HG03175 (cell line): ENCODE measurements around the gene IPO7.
"Not testable (repeated sequence)": the region's sequence is repeated elsewhere in the genome, so short reads cannot be mapped to it uniquely, and the experiment has no call there.

Source experiments
- ATAC-seq: cut with Tn5 transposase; IDR thresholded peaks from one replicate; pipeline ENCODE4 v1.9.1; 2021; ENCODE audit warnings: mild to moderate bottlenecking, moderate library complexity; ENCODE audit not compliant: unreplicated experiment

The IPO7 gene

GRCh38 chr11:9384535-9385326, at the start of gene IPO7:
Gene IPO7, plus strand, starts transcription at chr11:9384652. Its CDS starts 112 bp downstream, at chr11:9384764.
- peak; percentile 94 for ATAC-seq

- no peak for ATAC-seq
These were observed 42.7 kb upstream of the IPO7 start for GRCh38 chr11:9341638-9342178.

DNA sequence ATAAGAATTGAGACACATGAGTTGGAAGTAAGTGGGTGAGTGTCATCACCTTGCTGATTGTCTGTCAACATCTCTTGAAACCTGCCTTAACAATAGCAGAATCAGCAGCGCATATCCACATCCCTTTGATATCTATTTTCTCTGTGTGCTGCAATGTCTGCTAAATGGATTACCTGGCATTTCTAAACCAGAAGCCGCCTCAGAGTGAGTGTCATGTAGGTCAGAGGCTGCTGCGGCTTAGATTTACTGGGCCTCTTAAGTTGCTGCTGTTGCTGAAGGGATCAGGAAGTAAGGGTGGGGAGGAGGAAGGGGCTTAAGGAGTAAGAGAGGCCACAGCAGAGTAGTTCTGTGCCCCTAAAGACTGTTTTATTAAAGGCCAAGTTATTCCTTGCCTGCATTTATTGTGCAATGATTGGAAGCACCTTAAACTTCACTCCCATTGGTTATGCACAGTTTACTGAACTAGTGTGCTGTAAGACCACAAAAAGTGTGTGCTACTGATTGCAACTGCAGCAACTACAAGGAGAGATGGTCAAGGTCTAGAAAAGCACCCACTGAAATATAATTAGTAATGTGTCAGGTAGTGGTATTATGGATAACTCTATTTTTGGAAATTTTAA, 40.3 kb upstream of the IPO7 start:
- ATAC-seq = no peak

GRCh38 chr11:9347100-9347499, 37.4 kb upstream of the IPO7 start:
- no peak for ATAC-seq

- not testable (repeated sequence) for ATAC-seq
These were observed 36.7 kb upstream of the IPO7 start for GRCh38 chr11:9347779-9348178.

- no peak for ATAC-seq
These were observed 33.1 kb upstream of the IPO7 start for GRCh38 chr11:9351321-9351881.

DNA sequence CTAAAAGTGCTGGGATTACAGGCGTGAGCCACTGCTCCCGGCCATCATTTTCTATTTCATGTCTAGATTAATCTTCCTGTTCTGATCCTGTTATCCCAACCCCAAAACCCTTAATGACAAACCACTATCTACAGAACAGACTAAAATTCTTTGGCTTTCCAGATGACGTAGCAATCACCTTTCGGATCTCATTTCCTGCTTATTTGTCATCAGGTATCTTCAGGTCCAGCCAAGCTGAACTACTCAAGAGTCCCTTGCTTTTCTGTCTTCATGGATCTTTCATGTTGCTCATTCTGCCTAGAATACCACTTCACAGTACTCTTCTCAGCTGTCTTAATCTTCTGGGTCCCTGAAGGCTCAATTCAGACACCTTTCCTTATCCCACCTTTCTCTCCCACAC, 27.4 kb upstream of the IPO7 start:
- no peak for ATAC-seq

DNA sequence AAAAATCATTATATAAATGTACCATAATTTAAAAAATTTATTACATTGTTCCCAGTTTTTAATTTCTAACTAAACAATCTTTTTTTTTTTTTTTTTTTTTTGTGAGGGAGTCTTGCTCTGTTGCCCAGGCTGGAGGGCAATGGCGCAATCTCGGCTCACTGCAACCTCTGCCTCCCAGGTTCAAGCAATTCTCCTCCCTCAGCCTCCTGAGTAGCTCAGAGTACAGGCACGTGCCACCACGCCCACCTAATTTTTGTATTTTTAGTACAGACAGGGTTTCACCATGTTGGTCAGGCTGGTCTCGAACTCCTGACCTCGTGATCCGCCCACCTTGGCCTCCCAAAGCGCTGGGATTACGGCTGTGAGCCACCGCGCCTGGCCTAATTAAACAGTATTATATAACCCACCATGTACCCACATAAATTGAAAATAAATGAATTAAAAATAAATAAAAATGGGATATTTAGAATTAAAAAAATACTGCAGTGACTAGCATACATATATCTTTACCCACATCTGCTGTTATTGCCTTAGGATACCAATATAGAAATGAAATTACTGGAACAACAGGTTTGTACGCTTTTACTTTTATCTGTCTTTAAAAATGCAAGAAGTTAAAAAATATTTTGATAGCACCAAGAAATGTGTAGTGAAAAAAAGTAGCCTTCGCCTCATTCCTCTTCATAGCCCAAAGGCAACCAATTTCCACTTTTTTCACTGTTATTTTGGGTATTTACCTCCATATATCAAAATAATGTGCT, 23.4 kb upstream of the IPO7 start:
- not testable (repeated sequence) for ATAC-seq

GRCh38 chr11:9362393-9362863, 22.0 kb upstream of the IPO7 start:
- no peak for ATAC-seq

DNA sequence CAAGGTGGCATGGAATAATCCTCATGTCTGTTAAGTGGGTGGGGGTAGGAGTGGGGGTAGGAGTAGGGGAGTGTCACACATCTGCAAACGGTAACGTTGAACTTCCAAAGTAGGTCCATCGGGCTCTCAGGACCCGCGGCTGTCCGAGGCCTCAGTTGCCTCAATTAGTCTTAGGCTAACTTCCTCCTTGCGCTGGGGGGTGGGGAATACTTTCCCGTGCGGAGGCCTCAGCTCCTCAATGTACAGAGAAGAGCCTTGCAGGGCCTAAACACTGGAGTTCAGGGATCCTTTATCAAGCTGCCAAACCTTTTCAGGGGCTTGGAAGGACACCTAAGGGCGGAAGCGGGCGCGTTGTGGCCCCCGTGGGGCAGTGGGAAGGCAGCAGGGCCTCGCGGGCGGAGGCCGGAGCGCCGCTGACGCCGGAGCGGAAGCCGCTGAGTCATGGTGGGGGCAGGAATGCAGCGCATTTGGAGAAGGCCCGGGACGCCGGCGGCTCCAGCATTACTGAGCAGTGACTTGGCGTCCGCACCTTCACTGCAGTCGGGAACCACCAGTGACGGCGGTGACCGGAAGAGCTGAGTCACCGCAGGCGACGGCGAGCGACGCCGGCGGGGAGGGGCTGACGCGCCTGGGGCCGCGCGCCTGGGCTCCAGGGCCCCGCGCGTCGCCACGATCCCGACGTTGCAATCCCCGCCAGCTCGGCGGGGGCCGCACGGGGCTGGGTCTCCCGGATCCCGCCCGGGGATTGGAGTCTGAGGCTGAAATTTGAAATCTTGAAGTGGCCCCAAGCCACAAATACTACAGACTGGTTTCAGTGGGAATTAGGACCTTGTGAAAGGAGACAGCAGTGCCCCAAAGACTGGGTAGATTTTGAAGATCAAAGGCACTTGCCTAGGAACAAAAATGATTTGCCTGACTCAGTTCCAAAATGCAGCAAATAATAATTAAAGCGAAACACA, 20.2 kb upstream of the IPO7 start:
- ATAC-seq = peak; percentile 99

GRCh38 chr11:9367551-9367950, 16.9 kb upstream of the IPO7 start:
- no peak for ATAC-seq

DNA sequence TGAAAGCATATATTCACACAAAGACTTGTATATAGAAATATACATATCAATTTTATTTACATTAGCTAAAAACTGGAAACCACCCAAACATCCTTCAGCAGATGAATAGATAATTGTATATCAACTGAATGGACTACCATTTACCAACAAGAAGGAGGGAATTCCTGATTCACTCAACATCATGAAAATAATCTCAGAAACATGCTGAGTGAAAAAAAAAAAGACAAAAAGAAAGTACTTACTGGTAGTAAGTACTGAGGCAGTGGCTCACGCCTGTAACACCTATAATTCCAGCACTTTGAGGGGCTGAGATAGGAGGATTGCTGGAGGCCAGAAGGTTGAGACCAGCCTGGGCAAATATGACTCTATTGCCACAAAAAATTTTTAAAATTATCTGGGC, 7.4 kb upstream of the IPO7 start:
- no peak for ATAC-seq

DNA sequence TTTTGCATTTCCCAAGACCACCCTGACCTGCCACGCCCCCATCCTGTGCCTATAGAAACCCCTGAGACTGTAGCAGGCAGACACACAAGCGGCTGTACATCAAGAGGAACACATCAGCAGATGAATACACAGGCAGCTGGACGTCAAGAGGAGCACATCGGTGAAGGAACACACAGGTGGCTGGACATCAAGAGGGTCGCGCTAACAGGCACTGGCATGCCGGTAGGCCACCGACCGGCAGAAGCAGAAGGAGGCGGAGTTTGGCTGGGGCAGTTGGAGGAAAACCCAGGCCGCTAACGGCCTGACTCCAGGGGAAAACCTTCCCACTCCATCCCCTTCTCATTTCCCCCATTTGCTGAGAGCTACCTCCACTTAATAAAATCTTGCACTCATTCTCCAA, 5.4 kb upstream of the IPO7 start:
- ATAC-seq = no peak

GRCh38 chr11:9380773-9381172, 3.7 kb upstream of the IPO7 start:
- ATAC-seq = no peak

GRCh38 chr11:9385327-9385899, 961 bp downstream of the IPO7 start:
- peak; percentile 7 for ATAC-seq

GRCh38 chr11:9386086-9386485, 1.6 kb downstream of the IPO7 start:
- ATAC-seq = no peak

GRCh38 chr11:9386901-9387300, 2.4 kb downstream of the IPO7 start:
- ATAC-seq = no peak

GRCh38 chr11:9396310-9396709, 11.9 kb downstream of the IPO7 start:
- ATAC-seq = no peak

DNA sequence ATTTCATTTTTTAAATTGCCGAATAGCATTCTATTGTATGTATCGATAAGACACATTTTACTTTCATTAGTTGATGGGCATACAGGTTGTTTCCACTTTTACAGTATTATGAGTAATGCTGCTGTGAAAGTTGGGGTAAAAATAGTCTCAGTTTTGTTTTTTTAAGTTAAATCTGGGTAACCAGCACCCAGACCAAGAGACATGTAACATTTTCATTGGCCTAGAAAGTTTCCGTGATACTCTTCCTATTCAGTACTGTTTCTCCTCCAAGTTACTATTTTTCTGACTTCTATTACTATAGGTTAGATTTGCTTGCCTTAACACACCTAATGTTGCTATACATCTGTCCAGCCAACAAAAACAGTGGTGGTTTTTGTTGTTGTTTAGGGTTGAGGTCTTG, 12.3 kb downstream of the IPO7 start:
- ATAC-seq = no peak
